GM18498 (cell line): Measurements from ENCODE around the gene VPS13A.
"Not testable (repeated sequence)": the region's sequence is repeated elsewhere in the genome, so short reads cannot be mapped to it uniquely, and the experiment has no call there.

Source experiments
- ATAC-seq: cut with Tn5 transposase; IDR thresholded peaks from one replicate; pipeline ENCODE4 v1.9.1; 2021; ENCODE audit warnings: mild to moderate bottlenecking, moderate library complexity; ENCODE audit not compliant: unreplicated experiment

Gene VPS13A

DNA sequence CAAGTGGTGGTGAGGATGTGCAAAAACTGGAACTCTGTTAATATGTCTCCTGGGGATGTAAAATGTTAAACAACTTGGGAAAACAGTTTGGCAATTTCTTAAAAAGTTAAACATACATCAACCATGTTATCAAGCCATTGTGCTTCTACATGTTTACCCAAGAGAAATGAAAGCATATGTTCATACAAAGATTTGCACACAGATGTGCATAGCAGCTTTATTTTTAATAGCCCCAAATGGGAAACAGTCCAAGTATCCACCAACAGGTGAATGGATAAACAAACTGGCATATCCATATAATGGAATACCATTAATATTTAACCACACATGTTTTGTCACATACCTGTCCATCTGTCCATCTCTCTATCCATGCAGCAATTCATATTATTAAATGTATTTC lies 6.2 kb downstream of the VPS13A start:
- ATAC-seq: no peak

- ATAC-seq: no peak
Observed at GRCh38 chr9:77188242-77188641, 10.9 kb downstream of the VPS13A start.

DNA sequence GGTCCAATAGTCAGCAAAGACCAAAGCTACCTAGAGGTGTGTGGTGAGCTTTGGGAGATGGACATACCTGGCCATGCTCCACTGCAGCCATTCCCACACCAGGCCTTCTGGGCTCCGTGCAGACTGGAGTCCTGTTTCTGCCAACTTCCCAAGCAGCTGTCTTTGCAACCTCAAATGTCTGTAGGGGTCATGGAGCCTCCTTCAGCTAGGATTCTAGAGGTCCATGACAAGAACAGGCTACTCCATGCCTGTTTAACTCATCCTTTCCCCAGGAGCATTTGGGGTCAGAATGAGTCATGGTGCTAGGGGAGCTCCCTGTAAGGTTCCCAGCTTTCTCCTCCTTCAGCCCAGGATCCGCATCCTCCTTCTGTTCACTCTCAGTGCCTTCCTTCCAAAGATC lies 17.1 kb downstream of the VPS13A start:
- no peak for ATAC-seq

DNA sequence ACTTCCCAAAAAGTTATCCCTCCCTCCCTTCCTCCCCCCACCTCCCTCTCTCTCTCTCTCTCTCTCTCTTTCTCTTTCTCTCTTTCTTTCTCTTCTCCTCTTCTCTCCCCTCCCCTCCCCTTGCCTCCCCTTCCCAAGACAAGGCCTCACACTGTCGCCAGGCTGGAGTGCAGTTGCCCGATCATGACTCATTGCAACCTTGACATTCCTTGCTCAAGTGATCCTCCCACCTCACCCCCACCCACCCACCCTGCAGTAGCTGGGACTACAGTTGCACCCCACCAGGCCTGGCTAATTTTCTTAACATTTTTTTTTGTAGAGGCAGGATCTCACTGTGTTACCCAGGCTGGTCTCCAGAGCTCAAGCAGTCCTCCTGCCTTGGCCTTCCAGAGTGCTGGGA lies 32.8 kb downstream of the VPS13A start:
- no peak for ATAC-seq

GRCh38 chr9:77211561-77211960 lies 34.2 kb downstream of the VPS13A start:
- no peak for ATAC-seq

- ATAC-seq: no peak
Observed at GRCh38 chr9:77212801-77213200, 35.5 kb downstream of the VPS13A start.

DNA sequence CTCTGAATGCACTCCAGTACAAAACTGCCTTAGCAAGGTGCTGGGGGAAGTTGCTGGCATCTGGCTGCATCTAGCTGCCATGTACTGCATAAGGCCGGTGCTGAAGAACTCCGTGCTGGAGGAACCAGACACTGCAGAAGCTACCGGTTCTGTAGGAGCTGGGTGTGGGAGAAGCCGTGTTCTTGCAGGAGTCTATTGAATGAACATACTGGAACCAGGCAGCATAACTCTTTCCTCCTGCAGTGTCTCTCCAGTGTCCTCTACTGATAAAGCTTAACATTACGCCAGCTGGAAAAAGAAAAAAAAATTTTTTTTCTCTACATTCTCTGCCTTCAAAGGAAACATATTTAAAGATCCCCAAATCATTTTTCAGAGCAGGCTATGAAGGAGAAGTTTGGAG lies 38.5 kb downstream of the VPS13A start:
- no peak for ATAC-seq

DNA sequence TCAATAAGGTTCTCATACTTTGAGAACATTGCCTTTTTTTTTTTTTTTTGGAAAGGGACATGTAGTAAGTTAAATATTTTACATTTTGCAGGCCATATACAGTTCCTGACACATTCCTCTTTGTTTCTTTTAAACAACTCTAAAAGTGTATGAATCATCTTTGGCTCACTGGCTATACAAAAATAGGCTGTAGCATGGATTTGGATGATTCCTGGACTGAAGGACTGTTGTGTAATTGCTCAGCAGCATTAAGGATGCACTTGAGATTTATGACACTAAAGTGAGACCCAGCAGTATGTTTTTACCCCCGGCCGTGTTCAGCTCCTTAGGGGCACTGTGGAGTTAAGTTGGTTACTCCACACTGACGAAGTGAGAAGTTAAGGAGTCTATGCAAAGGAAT lies 41.3 kb downstream of the VPS13A start:
- ATAC-seq: no peak

DNA sequence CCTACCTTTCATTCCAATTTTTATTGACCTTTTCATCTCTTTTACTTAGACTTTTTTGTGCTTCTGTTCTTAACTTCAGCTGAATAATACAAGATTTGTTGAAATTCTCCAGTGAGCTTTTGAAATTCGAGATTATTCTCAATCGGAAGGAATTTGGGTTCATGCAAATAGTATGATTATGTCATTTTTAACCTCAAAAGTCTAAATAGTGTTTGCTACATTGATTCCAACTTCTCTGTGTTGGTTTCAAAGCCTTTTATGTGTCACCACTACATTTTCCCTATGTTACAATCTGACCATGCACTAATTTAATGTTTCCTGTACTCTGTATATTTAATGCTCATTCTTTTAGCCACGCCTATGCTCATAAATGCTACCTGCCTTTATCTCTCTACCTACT lies 44.1 kb downstream of the VPS13A start:
- no peak for ATAC-seq

GRCh38 chr9:77224746-77225312 lies 47.5 kb downstream of the VPS13A start:
- ATAC-seq: no peak

DNA sequence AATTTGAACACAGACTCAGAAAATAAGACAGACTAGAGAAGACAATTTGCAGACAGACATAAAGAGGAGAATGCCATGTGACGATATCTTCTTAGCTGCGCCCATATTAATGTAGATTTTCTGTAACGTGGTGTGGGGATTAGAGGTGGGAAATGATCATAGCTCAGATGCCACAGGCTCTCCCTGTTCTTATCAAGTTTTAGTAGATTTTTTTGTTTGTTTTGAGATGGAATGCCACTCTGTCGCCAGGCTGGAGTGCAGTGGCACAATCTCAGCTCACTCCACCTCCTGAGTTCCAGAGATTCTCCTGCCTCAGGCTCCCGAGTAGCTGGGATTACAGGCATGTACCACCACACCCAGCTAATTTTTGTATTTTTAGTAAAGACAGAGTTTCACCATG lies 59.4 kb downstream of the VPS13A start:
- ATAC-seq: no peak

DNA sequence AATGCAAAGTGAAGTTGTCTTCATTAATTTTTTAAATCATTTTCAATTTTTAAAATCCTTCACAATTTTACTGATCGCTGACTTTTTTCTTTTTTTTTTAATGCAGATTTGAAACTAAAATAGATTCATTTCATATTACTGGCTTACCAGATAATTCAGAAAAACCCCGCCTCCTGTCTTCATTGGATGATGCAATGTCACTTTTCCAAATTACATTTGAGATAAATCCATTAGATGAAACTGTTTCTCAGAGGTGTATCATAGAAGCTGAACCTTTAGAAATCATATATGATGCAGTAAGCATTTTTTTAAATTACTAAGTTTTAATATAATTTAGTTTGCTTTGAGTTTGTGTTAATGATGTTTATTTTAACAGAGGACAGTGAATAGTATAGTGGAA lies 60.6 kb downstream of the VPS13A start:
- no peak for ATAC-seq

- ATAC-seq: no peak
Observed at GRCh38 chr9:77251050-77251449, 73.7 kb downstream of the VPS13A start.

DNA sequence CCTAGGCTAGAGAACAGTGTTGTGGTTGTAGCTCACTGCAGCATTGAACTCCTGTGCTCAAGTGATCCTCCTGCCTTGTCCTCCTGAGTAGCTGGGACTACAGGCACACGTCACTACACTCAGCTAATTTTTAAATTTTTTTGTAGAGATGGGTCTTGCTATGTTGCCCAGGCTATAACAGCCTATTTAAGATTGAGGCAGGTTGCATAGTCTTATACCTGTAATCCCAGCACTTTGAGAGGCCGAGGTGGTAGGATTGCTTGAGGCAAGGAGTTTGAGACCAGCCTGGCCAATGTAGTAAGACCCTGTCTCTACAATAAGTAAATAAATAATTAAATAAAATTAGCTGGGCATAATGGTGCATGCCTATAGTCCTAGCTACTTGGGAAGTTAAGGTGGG lies 79.9 kb downstream of the VPS13A start:
- no peak for ATAC-seq

DNA sequence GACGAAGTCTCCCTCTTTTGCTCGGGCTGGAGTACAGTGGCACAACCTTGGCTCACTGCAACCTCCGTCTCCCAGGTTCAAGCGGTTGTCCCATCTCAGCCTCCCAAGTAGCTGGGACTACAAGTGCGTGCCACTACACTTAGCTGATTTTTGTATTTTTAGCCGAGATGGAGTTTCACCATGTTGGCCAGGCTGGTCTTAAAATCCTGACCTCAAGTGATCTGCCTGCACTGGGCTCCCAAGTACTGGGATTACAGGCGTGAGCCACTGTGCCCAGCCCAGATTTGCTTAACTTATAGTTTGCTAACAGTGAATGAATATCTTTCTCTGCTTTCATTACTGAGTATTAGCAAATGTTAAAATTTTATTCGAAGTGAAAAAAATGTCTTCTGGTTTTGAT lies 84.3 kb downstream of the VPS13A start:
- ATAC-seq: no peak

GRCh38 chr9:77267762-77268161 lies 90.4 kb downstream of the VPS13A start:
- not testable (repeated sequence) for ATAC-seq

GRCh38 chr9:77271023-77271690 lies 93.8 kb downstream of the VPS13A start:
- peak; percentile 76 for ATAC-seq

DNA sequence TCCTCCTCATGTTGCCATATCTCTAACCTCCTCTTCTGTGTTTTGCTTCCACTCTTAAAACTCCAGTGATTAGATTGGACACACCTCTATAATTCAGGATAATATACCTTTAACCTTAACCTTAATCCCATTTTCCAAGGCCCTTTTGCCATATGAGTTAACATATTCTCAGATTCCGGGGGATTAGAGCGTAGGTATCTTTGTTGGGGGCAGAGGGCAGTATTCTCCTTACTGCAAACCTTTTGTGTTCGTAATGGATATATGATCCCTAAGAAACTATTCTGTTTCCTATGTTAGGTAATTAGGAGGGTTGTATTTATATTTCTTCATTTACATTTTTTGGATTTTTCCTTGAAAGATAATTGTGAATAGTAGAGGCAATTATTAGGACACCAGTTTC lies 99.5 kb downstream of the VPS13A start:
- no peak for ATAC-seq

GRCh38 chr9:77277719-77278118 lies 100.4 kb downstream of the VPS13A start:
- no peak for ATAC-seq

- ATAC-seq: no peak
Observed at GRCh38 chr9:77283991-77284390, 106.7 kb downstream of the VPS13A start.

- no peak for ATAC-seq
Observed at GRCh38 chr9:77284616-77285015, 107.3 kb downstream of the VPS13A start.

GRCh38 chr9:77290373-77290772 lies 113.0 kb downstream of the VPS13A start:
- no peak for ATAC-seq

DNA sequence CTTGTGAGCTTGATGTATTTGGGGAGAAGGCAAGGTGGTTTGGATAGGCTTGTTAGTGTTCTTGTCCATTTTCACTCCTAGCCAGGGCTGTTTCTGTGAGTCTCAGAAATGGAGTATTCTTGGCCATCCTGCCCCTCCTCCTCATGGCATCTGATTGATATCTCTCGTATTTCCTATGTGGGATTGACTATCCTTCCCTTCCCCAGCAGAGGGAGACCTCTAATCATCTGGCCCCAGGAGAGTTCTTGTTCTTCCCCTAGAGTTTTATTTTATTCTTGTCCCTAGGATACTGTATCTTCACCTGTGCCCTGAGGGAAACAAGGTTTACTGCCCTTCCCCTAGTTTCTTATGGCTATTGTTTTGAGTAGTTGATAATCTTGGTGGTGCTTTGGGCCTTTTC lies 114.4 kb downstream of the VPS13A start:
- ATAC-seq: no peak
